ENCODE results near the gene ZSCAN12. TPM values are rescaled to one million over a fixed set of nuclear protein-coding genes. Genes with fewer than 3 reads are reported as not detected.

ZSCAN12 gene
- total and polyA plus RNA-seq, 2 of the 13 experiments (the other 11 are each of a cell fraction or from before 2014, with no cell fraction given): 2.8 to 8.9 TPM

DNA sequence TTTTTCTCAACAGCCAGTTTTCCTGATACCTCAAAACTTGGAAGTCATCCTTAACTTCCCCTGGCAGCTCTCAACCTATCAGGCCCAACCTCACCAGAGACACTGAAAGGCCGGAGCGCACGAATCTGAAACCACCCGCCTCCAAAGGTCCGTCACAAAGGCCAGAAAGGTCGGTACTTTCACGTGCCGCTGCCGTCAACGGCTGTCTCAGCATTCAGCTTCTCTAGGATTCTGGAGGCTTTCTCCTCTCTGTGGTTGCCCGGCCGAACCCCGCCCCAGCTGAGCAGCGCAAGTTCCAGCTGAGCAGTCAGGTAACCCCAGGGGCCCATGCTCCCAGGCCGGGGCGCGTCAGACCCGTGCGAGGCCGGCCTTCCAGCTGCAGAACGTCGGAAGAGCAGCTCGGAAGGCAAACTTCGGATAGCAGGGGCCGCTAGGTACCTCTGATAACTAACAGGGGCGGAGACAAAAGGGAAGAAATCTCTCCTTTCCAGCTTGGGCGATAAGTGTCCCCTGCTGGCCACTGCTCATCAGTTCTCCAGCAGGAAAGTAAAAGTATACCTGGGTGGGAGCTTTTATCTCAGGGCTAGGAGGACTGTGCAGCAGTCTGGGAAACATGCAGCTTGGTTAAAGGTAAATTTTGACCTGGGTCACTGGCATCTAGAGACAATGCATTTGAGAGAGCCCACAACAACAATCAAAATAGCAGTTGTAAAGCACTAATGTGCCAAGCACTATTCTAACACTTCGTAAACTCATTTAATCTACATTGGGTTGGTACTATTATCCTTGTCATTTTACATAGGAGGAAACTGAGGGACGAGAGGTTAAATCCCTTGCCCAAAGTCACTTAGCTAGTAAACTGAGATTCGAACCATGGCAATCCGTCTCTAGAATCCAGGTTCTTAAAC, 16.1 kb downstream of the ZSCAN12 start (continued):
- TF ChIP-seq, protein P1, sequence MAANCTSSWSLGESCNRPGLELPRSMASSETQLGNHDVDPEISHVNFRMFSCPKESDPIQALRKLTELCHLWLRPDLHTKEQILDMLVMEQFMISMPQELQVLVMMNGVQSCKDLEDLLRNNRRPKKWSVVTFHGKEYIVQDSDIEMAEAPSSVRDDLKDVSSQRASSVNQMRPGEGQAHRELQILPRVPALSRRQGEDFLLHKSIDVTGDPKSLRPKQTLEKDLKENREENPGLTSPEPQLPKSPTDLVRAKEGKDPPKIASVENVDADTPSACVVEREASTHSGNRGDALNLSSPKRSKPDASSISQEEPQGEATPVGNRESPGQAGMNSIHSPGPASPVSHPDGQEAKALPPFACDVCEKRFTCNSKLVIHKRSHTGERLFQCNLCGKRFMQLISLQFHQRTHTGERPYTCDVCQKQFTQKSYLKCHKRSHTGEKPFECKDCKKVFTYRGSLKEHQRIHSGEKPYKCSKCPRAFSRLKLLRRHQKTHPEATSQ (CRISPR knock-in tag; IDR thresholded peaks at IDR 0.05; ENCODE audit: borderline replicate concordance): peak; percentile 98; the same call in 1 of the 2 replicates
- 0 out of 2 replicates have a peak, but pooled peaks have one; percentile 75 for TF ChIP-seq ZKSCAN8 (CRISPR knock-in tag; IDR thresholded peaks at IDR 0.05; ENCODE audit: borderline replicate concordance)
- TF ChIP-seq NCOA5 (CRISPR knock-in tag; IDR thresholded peaks at IDR 0.05): no peak
- TF ChIP-seq, protein P2, sequence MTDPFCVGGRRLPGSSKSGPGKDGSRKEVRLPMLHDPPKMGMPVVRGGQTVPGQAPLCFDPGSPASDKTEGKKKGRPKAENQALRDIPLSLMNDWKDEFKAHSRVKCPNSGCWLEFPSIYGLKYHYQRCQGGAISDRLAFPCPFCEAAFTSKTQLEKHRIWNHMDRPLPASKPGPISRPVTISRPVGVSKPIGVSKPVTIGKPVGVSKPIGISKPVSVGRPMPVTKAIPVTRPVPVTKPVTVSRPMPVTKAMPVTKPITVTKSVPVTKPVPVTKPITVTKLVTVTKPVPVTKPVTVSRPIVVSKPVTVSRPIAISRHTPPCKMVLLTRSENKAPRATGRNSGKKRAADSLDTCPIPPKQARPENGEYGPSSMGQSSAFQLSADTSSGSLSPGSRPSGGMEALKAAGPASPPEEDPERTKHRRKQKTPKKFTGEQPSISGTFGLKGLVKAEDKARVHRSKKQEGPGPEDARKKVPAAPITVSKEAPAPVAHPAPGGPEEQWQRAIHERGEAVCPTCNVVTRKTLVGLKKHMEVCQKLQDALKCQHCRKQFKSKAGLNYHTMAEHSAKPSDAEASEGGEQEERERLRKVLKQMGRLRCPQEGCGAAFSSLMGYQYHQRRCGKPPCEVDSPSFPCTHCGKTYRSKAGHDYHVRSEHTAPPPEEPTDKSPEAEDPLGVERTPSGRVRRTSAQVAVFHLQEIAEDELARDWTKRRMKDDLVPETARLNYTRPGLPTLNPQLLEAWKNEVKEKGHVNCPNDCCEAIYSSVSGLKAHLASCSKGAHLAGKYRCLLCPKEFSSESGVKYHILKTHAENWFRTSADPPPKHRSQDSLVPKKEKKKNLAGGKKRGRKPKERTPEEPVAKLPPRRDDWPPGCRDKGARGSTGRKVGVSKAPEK (CRISPR knock-in tag; IDR thresholded peaks at IDR 0.05; ENCODE audit: borderline replicate concordance): no peak
- no peak for TF ChIP-seq ONECUT2 (CRISPR knock-in tag; IDR thresholded peaks at IDR 0.05)
- no peak for TF ChIP-seq RFX1 (IDR thresholded peaks at IDR 0.05)
- TF ChIP-seq ZNF160 (CRISPR knock-in tag; IDR thresholded peaks at IDR 0.05): peak; percentile 82; the same call in 1 of the 2 replicates
- no peak for TF ChIP-seq JUN (CRISPR knock-in tag; IDR thresholded peaks at IDR 0.05)
- peak; percentile 90 for TF ChIP-seq HNRNPLL (IDR thresholded peaks at IDR 0.05; ENCODE audit: low read depth, low read length, poor library complexity, severe bottlenecking)
- TF ChIP-seq, protein P3, sequence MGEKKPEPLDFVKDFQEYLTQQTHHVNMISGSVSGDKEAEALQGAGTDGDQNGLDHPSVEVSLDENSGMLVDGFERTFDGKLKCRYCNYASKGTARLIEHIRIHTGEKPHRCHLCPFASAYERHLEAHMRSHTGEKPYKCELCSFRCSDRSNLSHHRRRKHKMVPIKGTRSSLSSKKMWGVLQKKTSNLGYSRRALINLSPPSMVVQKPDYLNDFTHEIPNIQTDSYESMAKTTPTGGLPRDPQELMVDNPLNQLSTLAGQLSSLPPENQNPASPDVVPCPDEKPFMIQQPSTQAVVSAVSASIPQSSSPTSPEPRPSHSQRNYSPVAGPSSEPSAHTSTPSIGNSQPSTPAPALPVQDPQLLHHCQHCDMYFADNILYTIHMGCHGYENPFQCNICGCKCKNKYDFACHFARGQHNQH (CRISPR knock-in tag; IDR thresholded peaks at IDR 0.05): peak; percentile 95
- peak; percentile 79 for TF ChIP-seq GATAD2A (CRISPR knock-in tag; IDR thresholded peaks at IDR 0.05)
- TF ChIP-seq ZNF33A (CRISPR knock-in tag; IDR thresholded peaks at IDR 0.05; ENCODE audit: borderline replicate concordance): no peak; the same call in 1 of the 2 replicates
- no peak for TF ChIP-seq PLRG1 (conservative IDR thresholded peaks at IDR 0.05)
- TF ChIP-seq RBAK (CRISPR knock-in tag; IDR thresholded peaks at IDR 0.05): peak; percentile 39; the same call in 1 of the 2 replicates
- peak; percentile 98 for TF ChIP-seq TARDBP (CRISPR knock-in tag; IDR thresholded peaks at IDR 0.05)
- TF ChIP-seq, protein P4, sequence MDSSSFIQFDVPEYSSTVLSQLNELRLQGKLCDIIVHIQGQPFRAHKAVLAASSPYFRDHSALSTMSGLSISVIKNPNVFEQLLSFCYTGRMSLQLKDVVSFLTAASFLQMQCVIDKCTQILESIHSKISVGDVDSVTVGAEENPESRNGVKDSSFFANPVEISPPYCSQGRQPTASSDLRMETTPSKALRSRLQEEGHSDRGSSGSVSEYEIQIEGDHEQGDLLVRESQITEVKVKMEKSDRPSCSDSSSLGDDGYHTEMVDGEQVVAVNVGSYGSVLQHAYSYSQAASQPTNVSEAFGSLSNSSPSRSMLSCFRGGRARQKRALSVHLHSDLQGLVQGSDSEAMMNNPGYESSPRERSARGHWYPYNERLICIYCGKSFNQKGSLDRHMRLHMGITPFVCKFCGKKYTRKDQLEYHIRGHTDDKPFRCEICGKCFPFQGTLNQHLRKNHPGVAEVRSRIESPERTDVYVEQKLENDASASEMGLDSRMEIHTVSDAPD (CRISPR knock-in tag; IDR thresholded peaks at IDR 0.05): peak; percentile 88; the same call in 1 of the 2 replicates
- TF ChIP-seq TBX3 (IDR thresholded peaks at IDR 0.05; ENCODE audit: borderline replicate concordance): no peak
- TF ChIP-seq, protein P5, sequence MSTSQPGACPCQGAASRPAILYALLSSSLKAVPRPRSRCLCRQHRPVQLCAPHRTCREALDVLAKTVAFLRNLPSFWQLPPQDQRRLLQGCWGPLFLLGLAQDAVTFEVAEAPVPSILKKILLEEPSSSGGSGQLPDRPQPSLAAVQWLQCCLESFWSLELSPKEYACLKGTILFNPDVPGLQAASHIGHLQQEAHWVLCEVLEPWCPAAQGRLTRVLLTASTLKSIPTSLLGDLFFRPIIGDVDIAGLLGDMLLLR (CRISPR knock-in tag; IDR thresholded peaks at IDR 0.05): peak; percentile 94
- TF ChIP-seq SP2 (CRISPR knock-in tag; IDR thresholded peaks at IDR 0.05): no peak
- peak; percentile 82; the same call in 1 of the 2 replicates for TF ChIP-seq ZNF232 (CRISPR knock-in tag; IDR thresholded peaks at IDR 0.05; ENCODE audit: borderline replicate concordance)
- TF ChIP-seq ZZZ3 (CRISPR knock-in tag; IDR thresholded peaks at IDR 0.05; ENCODE audit: borderline replicate concordance): peak; percentile 89; the same call in 1 of the 2 replicates

Data from HepG2 (cell line).